Liver (tissue), 9 donors: ENCODE results near the gene CCL22. TPM values are rescaled to one million over a fixed set of nuclear protein-coding genes. Genes with fewer than 3 reads are reported as not detected.

Experiments used
- DNase-seq: peaks from one replicate; pipeline ENCODE4 v3.0.0-alpha.2; 2017; ENCODE audit warnings: low spot score
- H3K27ac ChIP-seq, 2 donors: one replicate each; pipeline ENCODE4 v1.7.0; 2013; ENCODE audit warnings: inconsistent platforms in 2 of 2, low read length in 2 of 2, control low read depth in 1 of 2, low read depth in 1 of 2, mild to moderate bottlenecking in 1 of 2
- H3K27me3 ChIP-seq, 4 donors: one replicate each; pipeline versions ENCODE4 v1.6.1 to v1.7.0; 2013; ENCODE audit warnings: low read length in 3 of 4, inconsistent platforms in 1 of 4, mild to moderate bottlenecking in 1 of 4, moderate library complexity in 1 of 4; ENCODE audit not compliant: control insufficient read depth in 4 of 4, insufficient read depth in 4 of 4
- H3K36me3 ChIP-seq, 4 donors: one replicate each; pipeline versions ENCODE4 v1.6.1 to v1.7.0; 2013; ENCODE audit warnings: low read length in 3 of 4, mild to moderate bottlenecking in 3 of 4, low read depth in 1 of 4, moderate library complexity in 1 of 4; ENCODE audit not compliant: control insufficient read depth in 4 of 4, insufficient read depth in 3 of 4
- H3K4me1 ChIP-seq, 4 donors: one replicate each; pipeline versions ENCODE4 v1.6.1 to v1.7.0; 2013; ENCODE audit warnings: low read length in 3 of 4, mild to moderate bottlenecking in 3 of 4, moderate library complexity in 1 of 4; ENCODE audit not compliant: control insufficient read depth in 4 of 4, insufficient read depth in 4 of 4
- H3K4me3 ChIP-seq, 3 donors: one replicate each; pipeline versions ENCODE4 v1.6.1 to v1.7.0; 2013; ENCODE audit warnings: low read length in 3 of 3, control low read depth in 1 of 3, low read depth in 1 of 3, mild to moderate bottlenecking in 1 of 3
- H3K9ac ChIP-seq, 2 donors: one replicate each; pipeline ENCODE4 v1.7.0; 2013; ENCODE audit warnings: low read length in 2 of 2, mild to moderate bottlenecking in 2 of 2, moderate library complexity in 2 of 2, control low read depth in 1 of 2, low read depth in 1 of 2
- H3K9me3 ChIP-seq, 4 donors: one replicate each; pipeline versions ENCODE4 v1.6.1 to v1.7.0; 2013; ENCODE audit warnings: low read length in 3 of 4; ENCODE audit not compliant: control insufficient read depth in 4 of 4
- EGR1 ChIP-seq, 2 donors: IDR thresholded peaks; 2 replicates each; pipeline ENCODE4 v1.6.1; 2016 to 2018; ENCODE audit warnings: antibody characterized with exemption in 2 of 2, low read depth in 2 of 2
- FOXA1 ChIP-seq: IDR thresholded peaks from 2 replicates; pipeline ENCODE4 v1.6.1; 2016; ENCODE audit warnings: antibody characterized with exemption
- FOXA2 ChIP-seq: IDR thresholded peaks from 2 replicates; pipeline ENCODE4 v1.6.1; 2016; ENCODE audit warnings: antibody characterized with exemption
- GABPA ChIP-seq, 2 donors: IDR thresholded peaks in 1 of 2; conservative IDR thresholded peaks in 1 of 2; 2 replicates each; pipeline ENCODE4 v1.6.1; 2016; ENCODE audit warnings: antibody characterized with exemption in 2 of 2, mild to moderate bottlenecking in 1 of 2, moderate library complexity in 1 of 2
- HNF4A ChIP-seq, 2 donors: conservative IDR thresholded peaks; 2 replicates each; pipeline ENCODE4 v1.6.1; 2016; ENCODE audit warnings: antibody characterized with exemption in 2 of 2, mild to moderate bottlenecking in 2 of 2
- HNF4G ChIP-seq: IDR thresholded peaks from 2 replicates; pipeline ENCODE4 v1.6.1; 2016; ENCODE audit warnings: antibody characterized with exemption
- JUND ChIP-seq, 2 donors: IDR thresholded peaks; 2 replicates each; pipeline ENCODE4 v1.6.1; 2016; ENCODE audit warnings: antibody characterized with exemption in 2 of 2
- NR2F2 ChIP-seq: IDR thresholded peaks from 2 replicates; pipeline ENCODE4 v1.6.1; 2016; ENCODE audit warnings: antibody characterized with exemption
- RAD21 ChIP-seq, 2 donors: IDR thresholded peaks; 2 replicates each; pipeline ENCODE4 v1.6.1; 2016; ENCODE audit warnings: antibody characterized with exemption in 2 of 2, mild to moderate bottlenecking in 2 of 2
- RXRA ChIP-seq, 2 donors: IDR thresholded peaks; 2 replicates each; pipeline ENCODE4 v1.6.1; 2017 to 2018; ENCODE audit warnings: antibody characterized with exemption in 2 of 2, mild to moderate bottlenecking in 1 of 2
- SP1 ChIP-seq: IDR thresholded peaks from 2 replicates; pipeline ENCODE4 v1.6.1; 2018; ENCODE audit warnings: antibody characterized with exemption, mild to moderate bottlenecking
- TAF1 ChIP-seq: conservative IDR thresholded peaks from 2 replicates; pipeline ENCODE4 v1.6.1; 2016; ENCODE audit warnings: antibody characterized with exemption, mild to moderate bottlenecking
- YY1 ChIP-seq: IDR thresholded peaks from 2 replicates; pipeline ENCODE4 v1.6.1; 2016; ENCODE audit warnings: antibody characterized with exemption, mild to moderate bottlenecking
- WGBS: extraction: QIAGEN DNeasy Blood & Tissue Kit; methylation state at CpG from one replicate; pipeline ENCODE4 v1.1.7; 2013; 5-methylcytosine and 5-hydroxymethylcytosine counted together
- polyA plus RNA-seq, 2 donors: library from polyadenylated mRNA; stranded (reverse) in 1 of 2; unstranded in 1 of 2; fragments of 200-250 nt in 1 of 2; fragments of >200 nt in 1 of 2; fragmentation: Nextera tagmentation in 1 of 2; extraction: Ambion mirVana in 1 of 2; gene quantifications; one replicate each; pipeline versions ENCODE4 v1.2.1 to v1.2.3, GENCODE V29; 2013 to 2015
- total RNA-seq, 2 donors: library from RNA; depleted of rRNA; stranded (reverse); fragments of >200 nt; gene quantifications; one replicate each; pipeline ENCODE4 v1.2.3, GENCODE V29; 2014
- TF ChIP-seq, protein P1 (sequence below): IDR thresholded peaks from 2 replicates; pipeline ENCODE4 v1.6.1; 2016; ENCODE audit warnings: antibody characterized with exemption
- TF ChIP-seq, protein P2 (sequence below): IDR thresholded peaks from 2 replicates; pipeline ENCODE4 v1.6.1; 2016; ENCODE audit warnings: antibody characterized with exemption
- TF ChIP-seq, protein P3 (sequence below): IDR thresholded peaks from 2 replicates; pipeline ENCODE4 v1.6.1; 2016; ENCODE audit warnings: antibody characterized with exemption
- TF ChIP-seq, protein P4 (sequence below): IDR thresholded peaks from 2 replicates; pipeline ENCODE4 v1.6.1; 2016; ENCODE audit warnings: antibody characterized with exemption, mild to moderate bottlenecking
- TF ChIP-seq, protein P5 (sequence below): fragments of 150-350 bp; IDR thresholded peaks from 2 replicates; pipeline ENCODE4 v1.5.1; 2017; ENCODE audit warnings: improper control_type of control experiment, low read depth, low read length; ENCODE audit not compliant: missing input control
- donor health status: healthy.
- donor health status: healthy.
- donor health status: healthy.
- donor health status: healthy.
- donor health status: healthy.

CCL22 gene
- total and polyA plus RNA-seq, 4 donors = 0.02 to 0.09 TPM; not detected in 2

- H3K9ac ChIP-seq = no peak overlapping the region
- H3K27me3 ChIP-seq = no peaks in the 10 kb centered on the region
- H3K27ac ChIP-seq = no peak overlapping the region
- no peak for DNase-seq
- H3K4me3 ChIP-seq = no peak overlapping the region
- H3K36me3 ChIP-seq = no peaks in the 10 kb centered on the region
- no peaks in the 10 kb centered on the region for H3K9me3 ChIP-seq
- TF ChIP-seq YY1 = peak; percentile 46
- TF ChIP-seq HNF4A (conservative IDR thresholded peaks at IDR 0.05) = peak; percentile 25 to 50
- TF ChIP-seq, protein P1, sequence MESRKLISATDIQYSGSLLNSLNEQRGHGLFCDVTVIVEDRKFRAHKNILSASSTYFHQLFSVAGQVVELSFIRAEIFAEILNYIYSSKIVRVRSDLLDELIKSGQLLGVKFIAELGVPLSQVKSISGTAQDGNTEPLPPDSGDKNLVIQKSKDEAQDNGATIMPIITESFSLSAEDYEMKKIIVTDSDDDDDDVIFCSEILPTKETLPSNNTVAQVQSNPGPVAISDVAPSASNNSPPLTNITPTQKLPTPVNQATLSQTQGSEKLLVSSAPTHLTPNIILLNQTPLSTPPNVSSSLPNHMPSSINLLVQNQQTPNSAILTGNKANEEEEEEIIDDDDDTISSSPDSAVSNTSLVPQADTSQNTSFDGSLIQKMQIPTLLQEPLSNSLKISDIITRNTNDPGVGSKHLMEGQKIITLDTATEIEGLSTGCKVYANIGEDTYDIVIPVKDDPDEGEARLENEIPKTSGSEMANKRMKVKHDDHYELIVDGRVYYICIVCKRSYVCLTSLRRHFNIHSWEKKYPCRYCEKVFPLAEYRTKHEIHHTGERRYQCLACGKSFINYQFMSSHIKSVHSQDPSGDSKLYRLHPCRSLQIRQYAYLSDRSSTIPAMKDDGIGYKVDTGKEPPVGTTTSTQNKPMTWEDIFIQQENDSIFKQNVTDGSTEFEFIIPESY = no peak
- TF ChIP-seq SP1 = peak; percentile 25
- TF ChIP-seq RAD21 (IDR thresholded peaks at IDR 0.05) = peak in 1 of 2 donors; percentile 40
- no peak for TF ChIP-seq HNF4G
- TF ChIP-seq RXRA (IDR thresholded peaks at IDR 0.05) = peak; percentile 22 to 38
- WGBS = 49% methylated on average over 3 of the region's 3 CpGs
- peaks cover 0 to 26% (median 23%) of the 10 kb centered on the region in 4 donors for H3K4me1 ChIP-seq
These were observed 5.6 kb downstream of the CCL22 start for GRCh38 chr16:57364143-57364542.

- Histone ChIP-seq H3K9me3 (no peaks in the 10 kb centered on the region), H3K4me3 (no peak overlapping the region), H3K9ac (no peak overlapping the region), H3K27ac (peak overlapping the region in 1 of 2 donors; percentile 18), H3K36me3 (no peaks in the 10 kb centered on the region), H3K4me1 (peaks cover 0 to 23% (median 20%) of the 10 kb centered on the region in 4 donors), H3K27me3 (no peaks in the 10 kb centered on the region)
- WGBS = 72% methylated on average over 6 of the region's 6 CpGs
- TF ChIP-seq GABPA (IDR thresholded peaks at IDR 0.05 in 1 of 2, conservative IDR thresholded peaks at IDR 0.05 in 1 of 2) = no peak
- TF ChIP-seq FOXA1 = no peak
- no peak for TF ChIP-seq HNF4G
- TF ChIP-seq, protein P2, sequence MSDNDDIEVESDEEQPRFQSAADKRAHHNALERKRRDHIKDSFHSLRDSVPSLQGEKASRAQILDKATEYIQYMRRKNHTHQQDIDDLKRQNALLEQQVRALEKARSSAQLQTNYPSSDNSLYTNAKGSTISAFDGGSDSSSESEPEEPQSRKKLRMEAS = no peak
- no peak for TF ChIP-seq HNF4A (conservative IDR thresholded peaks at IDR 0.05)
- TF ChIP-seq, protein P3, sequence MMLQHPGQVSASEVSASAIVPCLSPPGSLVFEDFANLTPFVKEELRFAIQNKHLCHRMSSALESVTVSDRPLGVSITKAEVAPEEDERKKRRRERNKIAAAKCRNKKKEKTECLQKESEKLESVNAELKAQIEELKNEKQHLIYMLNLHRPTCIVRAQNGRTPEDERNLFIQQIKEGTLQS = no peak
- no peak for TF ChIP-seq YY1
- no peak for TF ChIP-seq EGR1 (IDR thresholded peaks at IDR 0.05; ENCODE audit: low read depth in 2 of 2)
- TF ChIP-seq, protein P4, sequence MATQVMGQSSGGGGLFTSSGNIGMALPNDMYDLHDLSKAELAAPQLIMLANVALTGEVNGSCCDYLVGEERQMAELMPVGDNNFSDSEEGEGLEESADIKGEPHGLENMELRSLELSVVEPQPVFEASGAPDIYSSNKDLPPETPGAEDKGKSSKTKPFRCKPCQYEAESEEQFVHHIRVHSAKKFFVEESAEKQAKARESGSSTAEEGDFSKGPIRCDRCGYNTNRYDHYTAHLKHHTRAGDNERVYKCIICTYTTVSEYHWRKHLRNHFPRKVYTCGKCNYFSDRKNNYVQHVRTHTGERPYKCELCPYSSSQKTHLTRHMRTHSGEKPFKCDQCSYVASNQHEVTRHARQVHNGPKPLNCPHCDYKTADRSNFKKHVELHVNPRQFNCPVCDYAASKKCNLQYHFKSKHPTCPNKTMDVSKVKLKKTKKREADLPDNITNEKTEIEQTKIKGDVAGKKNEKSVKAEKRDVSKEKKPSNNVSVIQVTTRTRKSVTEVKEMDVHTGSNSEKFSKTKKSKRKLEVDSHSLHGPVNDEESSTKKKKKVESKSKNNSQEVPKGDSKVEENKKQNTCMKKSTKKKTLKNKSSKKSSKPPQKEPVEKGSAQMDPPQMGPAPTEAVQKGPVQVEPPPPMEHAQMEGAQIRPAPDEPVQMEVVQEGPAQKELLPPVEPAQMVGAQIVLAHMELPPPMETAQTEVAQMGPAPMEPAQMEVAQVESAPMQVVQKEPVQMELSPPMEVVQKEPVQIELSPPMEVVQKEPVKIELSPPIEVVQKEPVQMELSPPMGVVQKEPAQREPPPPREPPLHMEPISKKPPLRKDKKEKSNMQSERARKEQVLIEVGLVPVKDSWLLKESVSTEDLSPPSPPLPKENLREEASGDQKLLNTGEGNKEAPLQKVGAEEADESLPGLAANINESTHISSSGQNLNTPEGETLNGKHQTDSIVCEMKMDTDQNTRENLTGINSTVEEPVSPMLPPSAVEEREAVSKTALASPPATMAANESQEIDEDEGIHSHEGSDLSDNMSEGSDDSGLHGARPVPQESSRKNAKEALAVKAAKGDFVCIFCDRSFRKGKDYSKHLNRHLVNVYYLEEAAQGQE = no peak
- TF ChIP-seq, protein P1 = no peak
- no peak for TF ChIP-seq TAF1
- TF ChIP-seq RAD21 (IDR thresholded peaks at IDR 0.05) = no peak
- TF ChIP-seq FOXA2 = no peak
- TF ChIP-seq RXRA (IDR thresholded peaks at IDR 0.05) = no peak
- no peak for TF ChIP-seq SP1
- no peak for TF ChIP-seq NR2F2
- no peak for TF ChIP-seq JUND (IDR thresholded peaks at IDR 0.05)
- TF ChIP-seq, protein P5, sequence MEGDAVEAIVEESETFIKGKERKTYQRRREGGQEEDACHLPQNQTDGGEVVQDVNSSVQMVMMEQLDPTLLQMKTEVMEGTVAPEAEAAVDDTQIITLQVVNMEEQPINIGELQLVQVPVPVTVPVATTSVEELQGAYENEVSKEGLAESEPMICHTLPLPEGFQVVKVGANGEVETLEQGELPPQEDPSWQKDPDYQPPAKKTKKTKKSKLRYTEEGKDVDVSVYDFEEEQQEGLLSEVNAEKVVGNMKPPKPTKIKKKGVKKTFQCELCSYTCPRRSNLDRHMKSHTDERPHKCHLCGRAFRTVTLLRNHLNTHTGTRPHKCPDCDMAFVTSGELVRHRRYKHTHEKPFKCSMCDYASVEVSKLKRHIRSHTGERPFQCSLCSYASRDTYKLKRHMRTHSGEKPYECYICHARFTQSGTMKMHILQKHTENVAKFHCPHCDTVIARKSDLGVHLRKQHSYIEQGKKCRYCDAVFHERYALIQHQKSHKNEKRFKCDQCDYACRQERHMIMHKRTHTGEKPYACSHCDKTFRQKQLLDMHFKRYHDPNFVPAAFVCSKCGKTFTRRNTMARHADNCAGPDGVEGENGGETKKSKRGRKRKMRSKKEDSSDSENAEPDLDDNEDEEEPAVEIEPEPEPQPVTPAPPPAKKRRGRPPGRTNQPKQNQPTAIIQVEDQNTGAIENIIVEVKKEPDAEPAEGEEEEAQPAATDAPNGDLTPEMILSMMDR = no peak
- no peak for DNase-seq
These were observed 8.0 kb downstream of the CCL22 start for GRCh38 chr16:57366544-57367040.
